Head of caudate nucleus (tissue), 42 donors: Measurements from ENCODE around the gene SAT2.
A peak's percentile ranks its signal among the peaks of the same experiment; 100 is the strongest.
"Not testable (repeated sequence)": the region's sequence is repeated elsewhere in the genome, so short reads cannot be mapped to it uniquely, and the experiment has no call there.

ENCODE experiments used
- DNase-seq, 42 donors: peaks; one replicate each; pipeline versions ENCODE4 v3.0.0 to v3.0.0-alpha.2; 2020 to 2021; ENCODE audit warnings: mixed read lengths in 7 of 42
- intact Hi-C: fragments of 100-400 bp; cut with DNase I; formaldehyde crosslinking; loops from one replicate; pipeline ENCODE4 v1.15.0; 2022

SAT2 gene

DNA sequence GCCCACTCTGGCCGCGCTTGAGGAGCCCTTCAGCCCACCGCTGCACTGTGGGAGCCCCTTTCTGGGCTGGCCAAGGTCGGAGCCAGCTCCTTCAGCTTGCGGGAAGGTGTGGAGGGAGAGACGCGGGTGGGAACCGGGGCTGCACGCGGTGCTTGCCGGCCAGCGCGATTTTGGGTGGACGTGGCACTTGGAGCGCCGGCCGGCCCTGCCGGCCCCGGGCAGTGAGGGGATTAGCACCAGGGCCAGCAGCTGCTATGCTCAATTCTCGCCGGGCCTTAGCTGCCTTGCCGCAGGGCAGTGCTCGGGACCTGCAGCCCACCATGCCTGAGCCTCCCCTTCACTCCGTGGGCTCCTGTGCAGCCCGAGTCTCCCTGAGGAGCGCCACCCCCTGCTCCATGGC is 13.2 kb upstream of the SAT2 start:
- intact Hi-C loops, result no loop called here
- DNase-seq, result no peak

DNA sequence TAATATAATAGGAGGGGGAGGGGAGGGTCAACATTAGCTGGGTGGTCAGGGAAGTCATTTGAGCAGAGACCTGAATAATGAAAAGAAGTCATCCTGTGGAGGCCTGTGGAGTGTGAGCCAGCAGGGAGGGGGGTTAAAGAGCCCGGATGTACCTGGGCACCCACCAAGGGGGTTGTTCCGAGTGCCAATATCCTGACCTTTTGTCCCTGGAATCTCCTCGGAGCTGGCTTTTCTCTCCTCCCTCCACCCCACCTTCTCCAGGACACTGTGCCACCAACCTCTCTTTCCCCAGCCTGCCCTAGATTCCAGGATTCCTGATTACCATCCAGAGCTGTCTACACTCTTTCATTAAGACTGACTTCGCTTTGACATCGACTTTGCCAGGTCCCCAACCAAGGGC is 8.5 kb upstream of the SAT2 start:
- intact Hi-C loops, result no loop called here
- DNase-seq, result no peak

DNA sequence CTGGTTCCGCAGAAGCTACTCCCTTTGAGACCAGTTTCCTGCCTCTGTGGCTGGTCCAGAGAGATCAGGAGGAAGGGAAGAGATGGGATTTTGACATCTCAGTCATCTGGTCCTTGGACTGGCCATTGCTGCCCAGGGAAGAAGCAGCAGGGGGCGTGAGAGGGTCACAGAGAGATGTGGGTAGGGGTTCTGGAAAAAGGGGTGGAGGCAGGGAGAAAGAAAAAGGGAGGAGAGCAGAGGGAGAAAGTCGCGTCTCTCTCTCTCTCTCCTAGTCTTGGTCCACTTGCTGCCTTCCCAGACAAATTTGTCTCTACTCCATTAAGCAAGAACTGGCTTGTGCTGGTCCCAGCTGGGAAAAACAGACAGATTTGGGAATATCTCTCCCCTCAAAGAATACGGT is 6.8 kb upstream of the SAT2 start:
- intact Hi-C loops, result no loop called here
- peak in 40 of 42 donors; percentile 23 to 84 (median 56) for DNase-seq

DNA sequence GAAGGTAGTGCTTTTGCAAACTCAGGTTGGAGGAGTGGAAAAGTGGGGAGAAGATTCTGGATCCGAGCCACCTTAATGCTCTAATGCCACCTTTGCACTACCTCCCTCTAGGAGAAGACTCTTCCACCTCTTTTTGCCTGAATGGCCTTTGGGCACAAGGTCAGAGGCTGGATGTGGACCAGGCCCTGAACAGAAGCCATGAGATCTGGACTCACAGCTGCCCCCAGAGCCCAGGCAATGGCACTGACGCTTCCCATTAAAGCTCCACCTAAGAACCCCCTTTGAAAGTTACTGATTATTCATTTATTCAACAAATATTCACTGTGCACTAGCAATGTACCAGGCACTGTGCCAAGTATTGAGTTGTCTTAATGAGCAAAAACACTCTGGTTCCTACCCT is 5.5 kb upstream of the SAT2 start:
- intact Hi-C loops, result no loop called here
- DNase-seq, result no peak

DNA sequence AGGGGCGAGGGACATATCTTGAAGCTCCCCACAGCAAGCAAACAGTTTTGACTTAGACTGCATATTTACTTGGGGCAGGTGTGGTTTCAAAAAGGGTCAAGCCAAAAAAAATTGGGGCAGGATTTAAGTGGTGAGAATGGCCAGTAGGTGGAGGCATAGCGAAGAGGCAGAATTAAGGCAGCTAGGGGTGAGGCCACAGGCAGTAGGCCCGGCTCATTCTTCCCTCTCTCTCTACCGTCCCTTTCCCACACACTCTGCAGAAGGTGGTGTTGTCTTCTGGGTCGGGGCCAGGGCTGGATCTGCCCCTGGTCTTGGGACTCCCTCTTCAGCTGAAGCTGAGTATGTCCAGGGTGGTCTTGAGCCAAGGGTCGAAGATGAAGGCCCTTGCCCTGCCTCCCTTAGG is 4.9 kb upstream of the SAT2 start:
- intact Hi-C loops, result no loop called here
- peak in 11 of 42 donors; percentile 14 to 58 (median 37) for DNase-seq

DNA sequence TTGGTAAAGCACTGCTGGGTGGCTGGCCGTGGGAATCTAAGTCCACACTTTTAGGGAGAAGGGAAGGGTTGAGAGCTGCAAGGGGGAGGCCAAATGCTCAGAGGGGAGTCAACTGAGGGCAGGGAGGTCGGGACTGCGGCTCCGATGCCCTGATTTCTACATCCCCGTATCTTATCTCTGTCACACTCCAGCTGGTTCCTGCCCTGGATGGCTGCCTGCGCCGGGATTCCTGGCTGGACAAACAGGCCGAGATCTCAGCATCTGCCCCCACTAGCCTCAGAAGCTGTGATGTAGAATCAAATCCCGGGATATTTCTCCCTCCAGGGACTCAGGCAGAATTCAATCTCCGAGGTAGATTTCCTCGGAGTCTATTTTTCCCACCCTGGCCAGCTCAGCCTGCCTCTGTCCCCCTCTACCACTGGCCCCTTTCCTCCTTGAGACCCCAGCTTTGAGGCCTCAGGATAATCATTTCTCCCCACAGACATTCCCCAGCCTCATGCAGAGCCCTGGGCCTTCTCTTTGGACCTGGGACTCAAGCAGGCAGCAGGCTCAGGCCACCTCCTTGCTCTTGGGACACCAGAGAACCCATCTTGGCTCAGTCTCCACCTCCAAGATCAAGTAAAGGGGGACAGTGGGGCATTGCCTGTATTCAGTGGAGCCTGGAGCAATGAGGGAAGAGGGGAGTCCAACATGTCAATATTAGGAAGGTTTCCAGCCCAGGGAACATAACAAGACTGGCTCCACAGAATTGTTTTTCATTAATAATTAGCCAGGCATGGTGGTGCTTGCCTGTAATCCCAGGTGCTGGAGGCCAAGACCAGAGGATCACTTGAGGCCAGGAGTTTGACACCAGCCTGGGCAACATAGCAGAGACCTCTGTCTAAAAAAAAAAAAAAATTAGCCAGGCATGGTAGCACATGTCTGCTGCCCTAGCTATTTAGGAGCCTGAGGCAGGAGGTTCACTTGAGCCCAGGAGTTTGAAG is 4.1 kb upstream of the SAT2 start:
- intact Hi-C loops, result no loop called here
- no peak for DNase-seq

DNA sequence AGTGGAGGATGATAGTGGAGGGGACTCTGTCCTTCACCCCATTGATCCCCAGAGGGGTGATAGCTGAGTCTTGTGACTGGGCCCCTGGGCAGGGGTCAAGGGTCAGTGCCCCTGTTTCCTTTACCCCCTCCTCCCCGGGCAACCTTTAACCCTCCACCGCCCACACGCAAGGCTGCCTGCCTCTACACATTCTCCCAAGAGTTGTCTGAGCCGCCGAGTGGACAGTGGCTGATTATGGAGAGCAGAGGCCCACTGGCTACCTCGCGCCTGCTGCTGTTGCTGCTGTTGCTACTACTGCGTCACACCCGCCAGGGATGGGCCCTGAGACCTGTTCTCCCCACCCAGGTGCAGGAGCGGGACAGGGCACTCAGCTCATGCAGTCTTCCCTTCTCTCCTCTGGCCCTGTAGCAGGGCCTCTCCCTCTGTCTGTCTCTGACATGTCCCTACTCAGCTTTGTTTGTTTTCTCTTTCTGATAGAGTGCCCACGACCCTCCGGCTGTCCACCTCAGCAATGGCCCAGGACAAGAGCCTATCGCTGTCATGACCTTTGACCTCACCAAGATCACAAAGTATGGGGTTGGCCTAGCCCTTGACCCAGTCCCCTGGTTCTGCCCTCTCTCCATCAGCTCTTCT is 2.4 kb upstream of the SAT2 start, which contains the start of gene SHBG:
Gene SHBG, plus strand, starts transcription at position 197 of the 633 bp plus-strand sequence. Its CDS starts 38 bp downstream, at position 235.
- intact Hi-C loops, result loop anchor here (5.0 kb wide), 1 partner anchor 57 kb away; the partner anchor contains the start of genes TP53 and WRAP53
- DNase-seq, result no peak

DNA sequence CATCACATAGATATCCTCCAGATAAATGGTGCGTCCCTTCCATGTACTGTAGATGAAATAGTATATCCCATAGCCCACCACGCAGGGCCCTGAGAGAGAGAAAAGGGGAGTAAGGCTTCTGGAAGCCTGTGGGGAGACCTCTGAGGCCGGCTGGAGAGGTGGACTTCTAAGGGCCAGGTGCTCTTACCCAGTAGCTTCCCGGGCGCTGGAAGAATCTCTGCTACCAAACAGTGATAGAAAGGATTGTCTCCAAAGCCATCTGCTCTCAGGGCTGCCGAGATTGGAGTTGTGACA is 718 bp downstream of the SAT2 start:
- intact Hi-C loops, result loop anchor here (5.0 kb wide), 1 partner anchor 60 kb away; the partner anchor contains the start of genes TP53 and WRAP53
- DNase-seq, result peak in 1 of 42 donors; percentile 10

DNA sequence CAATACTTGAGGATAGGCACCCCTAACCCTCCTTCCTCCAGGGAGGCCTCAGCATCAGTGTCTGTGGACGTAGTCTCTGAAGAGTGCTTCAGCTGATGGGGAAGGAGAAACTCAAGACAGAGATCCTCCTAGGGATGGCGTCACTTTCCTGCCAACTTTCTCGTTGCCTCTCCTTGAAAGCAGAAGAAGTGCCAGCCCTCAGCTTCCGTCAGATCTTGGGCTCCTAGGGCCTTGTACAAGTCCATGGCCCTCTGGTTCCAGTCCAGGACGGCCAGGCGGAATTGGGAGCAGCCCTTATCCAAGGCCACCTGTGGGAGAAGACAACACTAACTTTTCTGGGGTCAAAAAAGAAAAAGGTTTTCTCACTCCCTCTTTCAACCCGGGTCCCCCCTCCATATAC is 1.3 kb downstream of the SAT2 start:
- peak in 13 of 42 donors; percentile 11 to 52 (median 29) for DNase-seq
- intact Hi-C loops, result loop anchor here (5.0 kb wide), 1 partner anchor 61 kb away; the partner anchor contains the start of genes TP53 and WRAP53

DNA sequence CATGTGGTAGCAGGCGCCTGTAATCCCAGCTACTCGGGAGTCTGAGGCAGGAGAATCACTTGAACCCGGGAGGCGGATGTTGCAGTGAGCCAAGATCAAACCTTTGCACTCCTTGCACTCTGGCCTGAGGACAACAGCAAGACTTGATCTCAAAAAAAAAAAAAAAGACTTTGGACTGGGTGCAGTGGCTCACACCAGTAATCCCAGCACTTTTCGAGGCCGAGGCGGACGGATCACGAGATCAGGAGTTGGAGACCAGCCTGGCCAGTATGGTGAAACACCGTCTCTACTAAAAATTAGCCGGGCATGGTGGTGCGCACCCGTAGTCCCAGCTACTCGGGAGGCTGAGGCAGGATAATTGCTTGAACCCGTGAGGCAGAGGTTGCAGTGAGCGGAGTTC is 1.9 kb downstream of the SAT2 start:
- DNase-seq, result not testable (repeated sequence)
- intact Hi-C loops, result loop anchor here (5.0 kb wide), 1 partner anchor 62 kb away; the partner anchor contains the start of genes TP53 and WRAP53

DNA sequence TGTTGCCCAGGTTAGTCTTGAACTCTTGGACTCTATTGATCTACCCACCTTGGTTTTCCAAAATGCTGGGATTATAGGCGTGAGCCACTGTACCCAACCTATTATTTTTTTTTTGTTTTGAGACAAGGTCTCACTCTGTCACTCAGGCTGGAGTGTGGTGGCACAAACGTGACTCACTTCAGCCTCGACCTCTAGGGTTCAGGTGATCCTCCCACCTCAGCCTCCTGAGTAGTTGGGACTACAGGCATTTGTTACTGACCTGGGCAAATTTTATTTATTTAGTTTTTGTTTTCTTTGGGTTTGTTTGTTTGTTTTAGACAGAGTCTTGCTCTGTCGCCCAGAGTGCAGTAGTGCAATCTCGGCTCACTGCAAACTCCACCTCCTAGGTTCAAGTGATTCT is 4.0 kb downstream of the SAT2 start:
- DNase-seq, result no peak
- intact Hi-C loops, result no loop called here

DNA sequence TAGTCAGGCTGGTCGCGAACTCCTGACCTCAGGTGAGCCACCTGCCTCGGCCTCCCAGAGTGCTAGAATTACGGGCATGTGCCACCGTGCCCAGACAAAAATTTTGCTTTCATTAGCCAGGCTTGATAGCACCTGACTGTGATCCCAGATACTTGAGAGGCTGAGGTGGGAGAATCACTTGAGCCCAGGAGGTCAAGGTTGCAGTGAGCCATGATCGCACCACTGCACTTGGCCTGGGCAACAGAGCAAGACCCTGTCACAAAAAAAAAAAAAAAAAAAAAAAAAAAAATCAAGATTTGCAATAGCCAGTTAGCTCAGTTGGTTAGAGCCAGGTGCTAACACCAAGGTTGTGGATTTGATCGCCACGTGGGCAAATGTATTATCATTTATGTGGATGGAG is 6.8 kb downstream of the SAT2 start:
- DNase-seq, result peak in 1 of 42 donors; percentile 17
- intact Hi-C loops, result no loop called here

DNA sequence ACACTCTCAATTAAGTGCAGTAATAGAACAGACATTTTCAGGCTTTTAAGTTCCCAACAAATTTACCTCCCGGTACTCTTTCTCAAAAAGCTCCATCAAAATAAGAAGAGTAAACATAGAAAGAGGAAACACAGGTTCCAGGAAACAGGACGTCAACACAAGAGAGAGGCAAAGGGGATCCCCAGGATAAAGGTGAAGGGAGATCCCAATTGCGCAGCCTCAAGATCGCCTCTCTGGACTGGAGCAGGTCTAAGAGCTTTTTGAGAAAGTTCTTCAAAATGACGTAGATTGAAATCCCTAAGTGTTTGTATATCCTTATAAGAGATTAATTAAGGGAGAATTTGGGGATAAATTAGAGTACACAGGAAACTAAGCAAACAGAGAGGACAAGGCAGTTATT is 9.0 kb downstream of the SAT2 start:
- intact Hi-C loops, result no loop called here
- no peak for DNase-seq

DNA sequence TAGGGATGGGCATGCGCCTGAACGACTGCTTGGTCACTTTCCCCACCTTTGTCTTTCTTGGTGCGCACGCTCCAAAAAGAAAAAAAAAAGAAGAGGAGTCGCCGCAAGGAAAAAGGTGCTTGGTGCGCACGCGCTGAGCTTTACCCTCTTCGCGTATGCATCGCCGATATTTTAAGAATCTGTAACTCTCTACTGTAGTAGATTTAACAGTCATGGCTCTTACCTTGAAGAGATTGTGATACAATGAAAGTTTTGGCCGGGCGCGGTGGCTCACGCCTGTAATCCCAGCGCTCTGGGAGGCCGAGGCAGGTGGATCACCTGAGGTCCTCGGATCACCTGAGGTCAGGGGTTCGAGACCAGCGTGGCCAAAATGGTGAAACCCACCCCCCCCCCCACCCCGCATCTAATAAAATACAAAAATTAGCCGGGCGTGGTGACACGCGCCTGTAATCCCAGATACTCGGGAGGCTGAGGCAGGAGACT is 12.3 kb downstream of the SAT2 start:
- no peak for DNase-seq
- intact Hi-C loops, result no loop called here

DNA sequence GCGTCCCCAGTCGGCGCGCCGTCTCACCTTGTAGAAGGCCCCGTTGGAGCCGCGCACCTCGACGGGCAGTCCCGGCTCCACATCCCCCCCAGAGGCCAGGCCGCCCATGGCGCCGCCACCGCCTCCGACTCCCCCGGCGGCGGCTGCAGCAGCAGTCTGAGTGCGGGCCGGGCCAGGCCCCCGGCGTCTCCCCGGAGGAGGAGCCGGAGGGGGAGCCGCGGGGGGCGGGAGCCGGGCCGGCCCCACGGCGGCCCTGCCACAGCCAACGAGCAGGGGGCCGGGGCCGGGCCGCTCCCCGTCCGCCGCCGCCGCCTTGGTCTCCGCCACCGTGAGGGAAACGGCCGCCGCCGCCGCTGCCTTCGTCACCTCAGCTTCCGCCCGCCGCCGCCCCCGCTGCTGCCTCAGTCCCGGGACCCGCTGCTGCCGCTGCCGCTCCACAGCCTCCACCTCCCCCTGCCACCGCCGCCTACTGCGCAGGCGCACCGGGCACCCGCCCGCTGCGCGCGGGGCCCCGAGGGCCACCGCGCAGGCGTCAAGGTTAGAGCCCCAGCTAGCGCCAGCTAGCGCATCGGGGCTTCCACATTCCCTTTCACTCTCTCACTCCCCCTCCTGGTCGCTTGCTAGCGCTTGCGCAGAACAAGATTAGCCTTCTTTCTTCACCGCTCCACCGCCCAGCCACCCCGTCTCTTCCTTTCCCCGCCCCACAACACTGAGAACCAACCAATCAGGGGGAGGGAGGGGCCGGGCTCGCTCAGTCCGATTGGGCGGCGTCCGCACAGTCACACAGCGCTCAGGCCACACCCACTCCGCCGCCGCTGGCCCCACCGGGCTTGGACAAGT is 13.0 kb downstream of the SAT2 start, which contains the start of gene FXR2:
Gene FXR2, minus strand, starts transcription at position 473 of the 840 bp plus-strand sequence. Its CDS starts 365 bp downstream, at position 108.
- intact Hi-C loops, result no loop called here
- DNase-seq, result peak; percentile 97 to 100 (median 99)

DNA sequence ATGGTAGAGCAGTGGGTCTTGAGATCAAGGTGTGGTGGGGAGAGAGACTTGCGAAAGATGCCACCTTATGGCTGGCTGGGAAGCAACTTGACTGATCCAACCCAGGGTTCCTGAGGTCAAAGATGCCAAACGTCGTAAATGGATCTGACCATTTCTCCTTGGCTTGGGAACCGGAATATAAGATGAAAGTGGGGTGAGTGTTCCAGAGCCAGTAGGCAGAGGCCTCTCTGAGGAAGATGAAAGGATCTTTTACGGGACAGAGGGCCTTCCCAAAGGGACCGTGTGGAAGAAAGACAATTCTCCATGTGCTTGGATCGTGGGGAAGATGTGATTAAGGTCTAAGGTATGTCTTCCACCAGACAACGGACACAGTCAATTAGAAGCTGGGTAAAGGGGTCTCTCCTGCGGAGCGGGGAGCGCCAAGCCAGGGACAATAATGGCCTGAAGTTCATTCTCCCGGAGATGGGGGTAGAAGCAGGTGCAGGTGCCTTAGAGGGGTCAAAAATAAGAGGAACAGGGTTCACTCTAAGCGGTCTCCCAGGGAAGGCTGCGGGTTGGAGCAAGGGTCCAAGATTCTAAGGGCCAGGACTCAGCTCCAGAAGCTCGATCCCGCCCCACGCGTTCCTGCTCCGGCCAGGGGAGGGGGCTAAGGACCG is 13.7 kb downstream of the SAT2 start:
- DNase-seq, result peak in 1 of 42 donors; percentile 5

DNA sequence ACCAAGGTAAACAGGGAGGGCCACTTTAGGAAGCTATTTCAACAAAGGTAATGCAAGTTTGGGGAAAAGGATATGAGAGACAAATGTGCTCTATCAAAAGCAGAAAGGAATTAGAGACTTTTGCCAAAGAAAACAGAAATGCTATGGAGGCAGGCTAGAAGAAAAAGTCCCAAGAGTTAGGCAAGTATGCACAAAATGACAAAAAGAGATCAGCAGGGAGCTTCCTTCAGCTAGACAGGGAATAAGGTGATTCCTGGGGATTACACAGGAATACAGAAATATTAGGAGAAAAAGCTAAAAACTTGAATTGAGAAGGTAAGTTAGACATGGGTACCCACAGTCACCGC is 15.4 kb downstream of the SAT2 start:
- no peak for DNase-seq
- intact Hi-C loops, result no loop called here

More for the DNA sequence above, 13.7 kb downstream of the SAT2 start:
- intact Hi-C loops, result no loop called here

DNA sequence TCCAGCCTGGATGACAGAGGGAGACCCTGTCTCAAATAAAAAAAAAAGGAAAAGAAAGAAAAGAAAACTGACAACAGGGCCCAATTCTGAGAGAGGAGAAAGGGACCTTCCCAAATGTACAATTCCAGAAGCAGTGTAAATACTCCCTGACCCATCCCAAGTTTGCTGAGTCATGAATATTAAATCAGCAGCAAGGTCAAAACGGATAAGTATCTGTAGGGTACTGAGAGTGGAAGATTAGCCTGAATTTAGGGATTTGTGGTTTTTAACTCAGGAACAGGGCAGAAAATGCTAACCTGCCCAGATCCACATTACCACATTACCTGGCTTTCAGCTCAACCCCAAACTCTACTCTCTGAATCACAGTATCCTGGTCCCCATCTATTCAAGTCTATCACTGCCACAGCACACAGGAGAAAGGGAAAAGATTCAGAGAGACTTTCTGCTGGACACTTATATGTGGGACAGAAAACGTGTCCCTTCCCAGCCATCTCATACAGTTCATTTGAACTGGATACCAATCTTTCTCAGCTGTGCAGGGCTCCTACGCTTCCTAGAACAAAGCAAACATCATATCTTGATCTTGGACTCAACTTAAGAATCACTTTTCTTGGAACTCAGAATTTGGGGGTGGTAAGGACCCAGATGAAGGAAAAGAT is 15.9 kb downstream of the SAT2 start:
- intact Hi-C loops, result no loop called here

More for the DNA sequence above, 15.9 kb downstream of the SAT2 start:
- no peak for DNase-seq
